GM10266 (cell line): Measurements from ENCODE around the gene UEVLD.

Experiments used
- DNase-seq: peaks from one replicate; pipeline ENCODE4 v3.0.0; 2012; ENCODE audit errors: extremely low spot score
- CTCF ChIP-seq: IDR thresholded peaks from 2 replicates; pipeline ENCODE4 v1.5.1; 2012; ENCODE audit warnings: mild to moderate bottlenecking, low read depth; ENCODE audit not compliant: control insufficient read depth, insufficient read depth; ENCODE audit errors: missing control alignments

The UEVLD gene

GRCh38 chr11:18580113-18580766, 8.3 kb downstream of the UEVLD start:
- TF ChIP-seq CTCF, result no peak
- DNase-seq, result no peak

DNA sequence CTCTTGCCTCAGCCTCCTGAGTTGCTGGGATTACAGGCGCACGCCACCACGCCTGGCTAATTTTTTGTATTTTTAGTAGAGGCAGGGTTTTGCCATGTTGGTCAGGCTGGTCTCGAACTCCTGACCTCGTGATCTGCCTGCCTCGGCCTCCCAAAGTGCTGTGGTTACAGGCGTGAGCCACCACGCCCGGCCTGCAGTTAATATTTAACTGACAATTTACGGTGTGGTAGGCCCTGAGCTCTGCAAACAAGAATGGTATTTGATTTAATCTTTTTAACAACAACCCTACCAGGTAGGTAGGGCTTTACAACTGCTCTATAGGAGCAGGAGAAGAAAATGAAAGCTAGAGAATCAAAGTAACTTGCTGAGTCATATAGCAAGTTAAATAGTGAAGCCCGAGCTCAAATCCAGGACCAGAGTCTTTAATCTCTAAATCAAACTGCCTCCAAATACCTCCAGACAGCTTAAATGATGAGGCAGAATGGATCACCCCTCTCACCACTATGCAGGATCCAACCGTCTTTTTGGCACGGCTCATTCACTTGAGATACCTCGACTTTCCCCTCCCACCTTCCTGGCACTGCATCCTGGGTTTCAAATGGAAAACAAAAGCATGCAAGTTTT, 9.4 kb downstream of the UEVLD start:
- peak; percentile 25 for DNase-seq
- no peak for TF ChIP-seq CTCF

DNA sequence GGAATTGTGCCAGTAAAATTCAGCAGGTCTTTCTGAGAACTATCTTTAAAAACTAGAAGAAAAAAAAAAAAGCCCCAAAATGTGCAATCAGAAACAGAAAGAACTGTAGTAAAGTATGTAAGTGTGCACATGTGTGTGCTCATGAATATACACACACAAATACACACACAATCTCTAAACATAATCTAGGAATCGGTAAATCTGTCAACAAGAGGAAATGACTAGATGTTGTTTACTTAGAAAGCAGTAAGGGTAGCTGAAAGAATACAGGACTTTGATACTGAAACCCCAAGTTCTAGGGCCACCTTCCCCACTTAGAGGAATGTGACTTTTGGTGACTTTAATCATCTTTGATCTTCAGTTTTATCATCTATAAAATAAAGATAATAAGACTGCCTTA, 13.2 kb downstream of the UEVLD start:
- TF ChIP-seq CTCF, result no peak
- DNase-seq, result no peak

DNA sequence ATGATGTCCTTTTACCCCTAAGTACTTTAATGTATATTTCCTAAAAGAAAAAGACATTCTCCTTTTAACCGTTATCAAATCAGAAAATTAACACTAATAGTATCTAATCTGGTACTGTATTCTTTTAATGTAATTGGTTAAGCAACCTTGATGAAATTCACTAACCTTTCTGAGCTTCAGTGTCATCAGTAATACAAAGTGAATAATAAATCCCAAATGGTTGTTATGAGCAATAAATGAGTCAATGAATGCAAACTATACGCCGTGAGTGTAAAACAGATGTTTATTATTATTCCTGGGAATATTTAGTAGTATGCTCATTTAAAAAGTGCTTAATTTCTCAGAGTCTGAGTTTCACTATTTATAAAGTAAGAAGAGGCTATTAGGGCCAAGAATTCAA, 21.5 kb downstream of the UEVLD start:
- DNase-seq, result no peak
- no peak for TF ChIP-seq CTCF

- TF ChIP-seq CTCF, result no peak
- no peak for DNase-seq
These were observed 22.1 kb downstream of the UEVLD start for GRCh38 chr11:18566406-18566805.

GRCh38 chr11:18564149-18564548, 24.4 kb downstream of the UEVLD start:
- no peak for DNase-seq
- TF ChIP-seq CTCF, result no peak

- TF ChIP-seq CTCF, result no peak
- no peak for DNase-seq
These were observed 25.3 kb downstream of the UEVLD start for GRCh38 chr11:18563090-18563730.
